Kidney (tissue), 14 donors: ENCODE results near the gene GATD1. TPM values are rescaled to one million over a fixed set of nuclear protein-coding genes. Genes with fewer than 3 reads are reported as not detected.

Experiments
- DNase-seq, 5 donors: peaks; one replicate each; pipeline ENCODE4 v3.0.0-alpha.2; 2013 to 2020
- FAIRE-seq: peaks from 2 replicates; lab custom pipeline; 2012; peaks lifted over from hg19 to GRCh38; lab: Jason Lieb, UNC
- H3K27ac ChIP-seq, 2 donors: one replicate each; pipeline ENCODE4 v1.7.0; 2013; ENCODE audit warnings: low read depth in 2 of 2, low read length in 2 of 2, inconsistent platforms in 1 of 2
- H3K27me3 ChIP-seq: one replicate; pipeline ENCODE4 v1.7.1; 2013; ENCODE audit warnings: low read length, inconsistent platforms; ENCODE audit not compliant: control insufficient read depth, insufficient read depth
- H3K36me3 ChIP-seq, 3 donors: one replicate each; pipeline versions ENCODE4 v1.7.0 to v1.7.1; 2013; ENCODE audit warnings: low read length in 3 of 3, control low read depth in 1 of 3, inconsistent platforms in 1 of 3; ENCODE audit not compliant: insufficient read depth in 3 of 3, control insufficient read depth in 2 of 3
- H3K4me1 ChIP-seq, 3 donors: one replicate each; pipeline versions ENCODE4 v1.7.0 to v1.7.1; 2013; ENCODE audit warnings: low read length in 3 of 3, inconsistent platforms in 1 of 3, low read depth in 1 of 3; ENCODE audit not compliant: control insufficient read depth in 2 of 3, insufficient read depth in 2 of 3
- H3K4me3 ChIP-seq, 3 donors: one replicate each; pipeline versions ENCODE4 v1.7.0 to v1.8.1; 2013; ENCODE audit warnings: low read length in 3 of 3, control low read depth in 1 of 3, inconsistent platforms in 1 of 3
- H3K9ac ChIP-seq, 3 donors: one replicate each; pipeline versions ENCODE4 v1.7.0 to v1.7.1; 2013; ENCODE audit warnings: low read length in 3 of 3, control low read depth in 1 of 3, inconsistent platforms in 1 of 3
- H3K9me3 ChIP-seq, 3 donors: one replicate each; pipeline versions ENCODE4 v1.7.0 to v1.7.1; 2013; ENCODE audit warnings: low read length in 3 of 3, control low read depth in 1 of 3, inconsistent platforms in 1 of 3; ENCODE audit not compliant: control insufficient read depth in 2 of 3, insufficient read depth in 1 of 3
- CTCF ChIP-seq: IDR thresholded peaks from 3 replicates; pipeline ENCODE4 v1.5.1; 2012; ENCODE audit warnings: mild to moderate bottlenecking, moderate library complexity, borderline replicate concordance; ENCODE audit not compliant: insufficient read depth; ENCODE audit errors: extremely low read depth
- intact Hi-C: fragments of 100-400 bp; cut with DNase I; formaldehyde crosslinking; loops from one replicate; pipeline ENCODE4 v1.11.1; 2022
- polyA plus RNA-seq: library from polyadenylated mRNA; stranded (reverse); fragments of 350-450 nt; fragmentation: Illumina TruSeq; extraction: RNeasy Lipid Tissue Mini Kit (QIAGEN cat#74804); gene quantifications from one replicate; pipeline ENCODE4 v1.2.3, GENCODE V29; 2014; ENCODE audit warnings: low read depth, low replicate concordance; ENCODE audit not compliant: insufficient read depth
- total RNA-seq: library from RNA; stranded (reverse); fragmentation: NEBNext Ultra II Directional; extraction: Animal tissue kit (Norgen Biotek cat#: 25700); gene quantifications from one replicate; pipeline ENCODE4 v1.2.1, GENCODE V29; 2021
- donor health status: control.
- donor health status: control.
- donor health status: control.
- donor health status: control.
- donor health status: control.
- donor health status: DM: yes; HTN: yes; CAD: no.
- donor health status: Normal renal cell carcinoma (clear cell type).

The GATD1 gene
- total and polyA plus RNA-seq, 2 donors from 2014 or later: 38.3 to 66.2 TPM

DNA sequence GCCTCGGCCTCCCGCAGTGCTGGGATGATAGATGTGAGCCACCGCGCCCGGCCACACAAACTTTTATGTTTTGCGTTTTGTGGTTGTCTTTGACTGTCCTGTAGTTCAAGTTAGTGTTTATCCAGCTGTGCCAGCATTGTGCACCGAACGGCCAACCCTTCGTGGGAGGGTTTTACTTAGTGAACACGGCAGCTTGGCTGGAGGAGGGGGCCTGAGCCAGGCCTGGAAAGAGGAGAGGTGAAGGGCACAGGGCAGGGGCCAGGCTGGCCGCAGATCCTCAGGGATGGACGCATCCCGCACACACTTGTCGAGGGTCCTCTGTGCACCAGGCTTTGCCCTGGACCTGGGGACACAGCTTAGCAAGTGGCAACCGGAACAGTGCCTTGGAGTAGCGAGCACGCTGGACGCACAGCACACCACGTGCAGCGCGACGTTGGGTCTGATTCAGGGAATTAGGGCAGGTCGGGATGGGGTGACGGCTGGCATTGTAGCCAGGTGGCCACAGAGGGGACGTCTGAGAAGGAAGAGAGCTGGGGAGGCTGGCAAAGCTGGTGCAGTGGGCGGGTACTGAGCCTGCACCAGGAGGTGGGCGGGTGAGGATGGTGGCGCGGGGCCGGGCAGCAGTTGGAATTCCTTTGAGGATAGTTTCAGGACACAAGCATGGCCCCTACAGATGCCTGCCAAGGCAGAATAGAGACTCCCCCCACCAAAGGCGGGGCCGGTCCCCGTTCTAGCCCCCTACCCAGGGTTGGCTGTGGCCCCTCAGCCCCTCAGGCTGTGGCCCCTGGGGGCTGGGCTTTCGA, 57.9 kb downstream of the GATD1 start:
- H3K9me3 ChIP-seq: no peaks in the 10 kb centered on the region
- no peak overlapping the region for H3K9ac ChIP-seq
- TF ChIP-seq CTCF: no peak
- peaks cover 0 to 6% (median 5%) of the 10 kb centered on the region in 3 donors for H3K4me1 ChIP-seq
- peaks cover 0 to 12% (median 0%) of the 10 kb centered on the region in 3 donors for H3K36me3 ChIP-seq
- H3K27me3 ChIP-seq: no peaks in the 10 kb centered on the region
- no peak for FAIRE-seq
- no peak overlapping the region for H3K27ac ChIP-seq
- intact Hi-C loops: loop anchor here (10.0 kb wide), 1 partner anchor 165 kb away; no protein-coding TSS in a partner anchor
- H3K4me3 ChIP-seq: no peak overlapping the region
- DNase-seq: peak in 4 of 5 donors; percentile 47 to 69 (median 58)

Other genes starting within 250 kb of the GATD1 start
- gene HRAS, start 241.9 kb downstream of the GATD1 start, total RNA-seq: 66.1 TPM
- gene HRAS, start 241.9 kb downstream of the GATD1 start, polyA plus RNA-seq: 100 TPM
- 7.7 TPM for gene LRRC56, start 240.0 kb downstream of the GATD1 start, total RNA-seq
- gene LRRC56, start 240.0 kb downstream of the GATD1 start, polyA plus RNA-seq: 1.2 TPM
- gene LMNTD2, start 216.7 kb downstream of the GATD1 start, total RNA-seq: 8.0 TPM
- gene LMNTD2, start 216.7 kb downstream of the GATD1 start, polyA plus RNA-seq: 6.2 TPM
- gene RASSF7, start 216.5 kb downstream of the GATD1 start, total RNA-seq: 106 TPM
- 108 TPM for gene RASSF7, start 216.5 kb downstream of the GATD1 start, polyA plus RNA-seq
- 30.9 TPM for gene PHRF1, start 201.0 kb downstream of the GATD1 start, total RNA-seq
- gene PHRF1, start 201.0 kb downstream of the GATD1 start, polyA plus RNA-seq: 7.5 TPM
- 36.7 TPM for gene IRF7, start 161.5 kb downstream of the GATD1 start, total RNA-seq
- gene IRF7, start 161.5 kb downstream of the GATD1 start, polyA plus RNA-seq: 21.5 TPM
- gene CDHR5, start 152.5 kb downstream of the GATD1 start, total RNA-seq: 7.0 TPM
- gene CDHR5, start 152.5 kb downstream of the GATD1 start, polyA plus RNA-seq: 45.6 TPM
- not detected for gene SCT, start 150.3 kb downstream of the GATD1 start, total RNA-seq
- gene SCT, start 150.3 kb downstream of the GATD1 start, polyA plus RNA-seq: not detected
- gene DRD4, start 140.2 kb downstream of the GATD1 start, total RNA-seq: 1.1 TPM
- gene DRD4, start 140.2 kb downstream of the GATD1 start, polyA plus RNA-seq: 0.47 TPM
- gene DEAF1, start 82.3 kb downstream of the GATD1 start, total RNA-seq: 54.5 TPM
- 30.2 TPM for gene DEAF1, start 82.3 kb downstream of the GATD1 start, polyA plus RNA-seq
- 38.6 TPM for gene TMEM80, start 81.7 kb downstream of the GATD1 start, total RNA-seq
- gene TMEM80, start 81.7 kb downstream of the GATD1 start, polyA plus RNA-seq: 36.2 TPM
- gene EPS8L2, start 71.3 kb downstream of the GATD1 start, total RNA-seq: 287 TPM
- 199 TPM for gene EPS8L2, start 71.3 kb downstream of the GATD1 start, polyA plus RNA-seq
- 175 TPM for gene TALDO1, start 30.0 kb downstream of the GATD1 start, total RNA-seq
- 312 TPM for gene TALDO1, start 30.0 kb downstream of the GATD1 start, polyA plus RNA-seq
- 0.16 TPM for gene CEND1, start 12.6 kb upstream of the GATD1 start, total RNA-seq
- gene CEND1, start 12.6 kb upstream of the GATD1 start, polyA plus RNA-seq: 3.6 TPM
- 17.8 TPM for gene SLC25A22, start 20.8 kb upstream of the GATD1 start, total RNA-seq
- gene SLC25A22, start 20.8 kb upstream of the GATD1 start, polyA plus RNA-seq: 14.3 TPM
- gene PIDD1, start 27.7 kb upstream of the GATD1 start, total RNA-seq: 16.5 TPM
- 9.1 TPM for gene PIDD1, start 27.7 kb upstream of the GATD1 start, polyA plus RNA-seq
- 1,544 TPM for gene RPLP2, start 32.5 kb upstream of the GATD1 start, total RNA-seq
- gene RPLP2, start 32.5 kb upstream of the GATD1 start, polyA plus RNA-seq: 1,997 TPM
- gene PNPLA2, start 41.4 kb upstream of the GATD1 start, total RNA-seq: 173 TPM
- gene PNPLA2, start 41.4 kb upstream of the GATD1 start, polyA plus RNA-seq: 67.9 TPM
- gene CRACR2B, start 50.4 kb upstream of the GATD1 start, total RNA-seq: 22.6 TPM
- 16.5 TPM for gene CRACR2B, start 50.4 kb upstream of the GATD1 start, polyA plus RNA-seq
- gene CD151, start 55.5 kb upstream of the GATD1 start, total RNA-seq: 476 TPM
- 379 TPM for gene CD151, start 55.5 kb upstream of the GATD1 start, polyA plus RNA-seq
- gene POLR2L, start 65.0 kb upstream of the GATD1 start, total RNA-seq: 107 TPM
- gene POLR2L, start 65.0 kb upstream of the GATD1 start, polyA plus RNA-seq: 376 TPM
- 104 TPM for gene TSPAN4, start 65.4 kb upstream of the GATD1 start, total RNA-seq
- gene TSPAN4, start 65.4 kb upstream of the GATD1 start, polyA plus RNA-seq: 81.2 TPM
- 82.2 TPM for gene CHID1, start 133.3 kb upstream of the GATD1 start, total RNA-seq
- gene CHID1, start 133.3 kb upstream of the GATD1 start, polyA plus RNA-seq: 128 TPM
- gene AP2A2, start 148.4 kb upstream of the GATD1 start, total RNA-seq: 144 TPM
- 76.5 TPM for gene AP2A2, start 148.4 kb upstream of the GATD1 start, polyA plus RNA-seq